PFSK-1 (cell line): ENCODE results near the gene DOHH. TPM values are rescaled to one million over a fixed set of nuclear protein-coding genes. Genes with fewer than 3 reads are reported as not detected.

ENCODE experiments used
- FOXP2 ChIP-seq: optimal IDR thresholded peaks from 2 replicates; pipeline ENCODE3; 2011; ENCODE audit warnings: borderline replicate concordance, control low read depth, inconsistent platforms; ENCODE audit not compliant: insufficient read depth; ENCODE audit errors: extremely low read length, extremely low read depth
- POLR2AphosphoS5 ChIP-seq: IDR thresholded peaks from 2 replicates; pipeline ENCODE4 v1.6.1; 2012; ENCODE audit warnings: low read depth, mild to moderate bottlenecking, control low read depth, low read length, moderate library complexity
- REST ChIP-seq, 2 experiments: IDR thresholded peaks; 2 replicates each; pipeline versions ENCODE4 v1.6.1 to v1.8.0; 2011 to 2012; ENCODE audit warnings: low read depth in 2 of 2, low read length in 2 of 2, control low read depth in 1 of 2, inconsistent platforms in 1 of 2, mild to moderate bottlenecking in 1 of 2, moderate library complexity in 1 of 2; ENCODE audit not compliant: insufficient read depth in 1 of 2
- SIN3A ChIP-seq: IDR thresholded peaks from 2 replicates; pipeline ENCODE4 v1.6.1; 2012; ENCODE audit warnings: mild to moderate bottlenecking, low read length, moderate library complexity, borderline replicate concordance; ENCODE audit not compliant: insufficient read depth
- TAF1 ChIP-seq: IDR thresholded peaks from 2 replicates; pipeline ENCODE4 v1.6.1; 2012; ENCODE audit warnings: low read length, control low read depth, borderline replicate concordance; ENCODE audit not compliant: insufficient read depth
- polyA plus RNA-seq: library from polyadenylated mRNA; unstranded; fragments of >200 nt; gene quantifications from one replicate; pipeline ENCODE4 v1.2.1, GENCODE V29; 2012; ENCODE audit warnings: low read depth, missing spikeins; ENCODE audit not compliant: insufficient read length

DOHH gene
- polyA plus RNA-seq, result 62.5 TPM

DNA sequence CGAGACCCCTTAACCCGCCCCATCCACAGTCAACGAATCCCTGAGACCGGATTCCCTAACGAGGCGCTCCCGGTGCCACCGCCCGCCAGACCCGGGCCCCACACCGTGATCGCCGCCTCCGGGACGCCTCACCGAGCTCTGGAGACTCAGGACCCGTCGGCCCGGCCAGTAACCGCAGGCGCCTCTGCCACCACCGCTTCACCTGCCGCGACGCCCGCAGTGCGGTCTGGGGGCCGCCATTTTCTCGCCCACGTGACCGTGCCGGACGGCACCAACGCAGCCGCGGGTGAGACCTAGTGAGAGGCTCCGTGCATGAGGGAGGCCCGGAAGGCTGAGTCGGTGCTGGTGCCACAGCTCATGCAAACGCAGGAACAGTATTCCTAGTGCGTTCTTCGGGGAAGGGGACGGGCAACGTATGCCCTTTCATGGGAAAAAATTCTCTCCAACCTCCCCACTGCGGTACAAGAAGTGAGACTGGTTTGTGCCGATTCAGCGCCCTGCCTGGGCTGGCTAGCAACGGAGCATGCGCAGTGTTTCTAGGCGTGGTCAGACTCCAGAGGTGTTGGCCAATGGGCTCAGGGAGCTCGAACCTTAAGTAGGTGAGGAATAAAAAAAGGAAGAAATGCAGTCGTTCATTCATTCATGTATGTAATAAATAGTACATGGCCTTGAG is at the start of gene DOHH:
Gene DOHH, minus strand, starts transcription at position 246 of the 673 bp plus-strand sequence. CDS start 3,860 bp downstream, outside the sequence.
- peak; percentile 70; the same call in 1 of the 2 replicates for TF ChIP-seq SIN3A
- TF ChIP-seq FOXP2, result peak; percentile 71
- peak; percentile 69; the same call in 1 of the 2 replicates for TF ChIP-seq POLR2AphosphoS5
- peak; percentile 59 to 73; a peak in 3 of 4 replicates for TF ChIP-seq REST (IDR thresholded peaks at IDR 0.05; ENCODE audit: insufficient read depth in 1 of 2, low read depth in 2 of 2, low read length in 2 of 2)
- TF ChIP-seq TAF1, result peak; percentile 99

DNA sequence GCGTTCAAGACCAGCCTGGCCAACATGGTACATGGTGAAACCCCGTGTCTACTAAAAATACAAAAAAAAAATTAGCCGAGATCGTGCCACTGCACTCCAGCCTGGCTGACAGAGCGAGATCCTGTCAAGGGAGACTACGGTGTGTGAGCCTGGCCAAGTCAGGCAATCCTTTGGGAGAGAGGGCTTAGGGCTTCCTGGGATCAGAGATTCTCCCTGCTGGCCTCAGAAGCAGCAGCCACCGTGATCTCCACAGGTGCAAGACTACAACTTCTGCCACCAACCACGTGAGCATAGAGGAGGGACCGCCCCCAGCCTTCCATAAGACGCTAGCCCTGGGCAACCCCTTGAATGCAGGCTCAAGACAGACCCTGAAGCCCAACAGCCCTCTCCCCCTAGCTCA is 49.3 kb upstream of the DOHH start:
- TF ChIP-seq SIN3A (no peak), TAF1 (no peak), POLR2AphosphoS5 (no peak), FOXP2 (no peak), REST (IDR thresholded peaks at IDR 0.05; ENCODE audit: insufficient read depth in 1 of 2, low read depth in 2 of 2, low read length in 2 of 2) (no peak)

DNA sequence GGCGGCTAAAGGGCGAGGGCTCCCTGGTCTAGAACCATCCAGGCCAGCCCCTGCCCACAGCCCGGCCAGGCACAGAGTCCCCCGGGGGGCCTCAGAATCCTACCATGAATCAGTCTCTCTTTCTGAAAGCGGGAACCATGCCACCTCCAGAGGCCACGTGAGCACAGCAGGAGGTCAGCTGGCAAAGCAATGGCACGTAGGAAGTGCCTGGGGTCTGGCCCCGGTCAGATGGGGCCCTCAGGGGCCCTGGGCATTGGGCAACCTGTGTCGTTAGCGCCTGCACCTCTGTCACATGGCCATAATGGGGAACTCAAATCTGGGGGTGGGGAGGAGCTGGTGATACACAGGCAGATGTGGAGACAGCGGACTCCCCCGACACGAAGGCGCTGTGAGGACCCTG is 48.1 kb upstream of the DOHH start:
- TF ChIP-seq POLR2AphosphoS5, result no peak

DNA sequence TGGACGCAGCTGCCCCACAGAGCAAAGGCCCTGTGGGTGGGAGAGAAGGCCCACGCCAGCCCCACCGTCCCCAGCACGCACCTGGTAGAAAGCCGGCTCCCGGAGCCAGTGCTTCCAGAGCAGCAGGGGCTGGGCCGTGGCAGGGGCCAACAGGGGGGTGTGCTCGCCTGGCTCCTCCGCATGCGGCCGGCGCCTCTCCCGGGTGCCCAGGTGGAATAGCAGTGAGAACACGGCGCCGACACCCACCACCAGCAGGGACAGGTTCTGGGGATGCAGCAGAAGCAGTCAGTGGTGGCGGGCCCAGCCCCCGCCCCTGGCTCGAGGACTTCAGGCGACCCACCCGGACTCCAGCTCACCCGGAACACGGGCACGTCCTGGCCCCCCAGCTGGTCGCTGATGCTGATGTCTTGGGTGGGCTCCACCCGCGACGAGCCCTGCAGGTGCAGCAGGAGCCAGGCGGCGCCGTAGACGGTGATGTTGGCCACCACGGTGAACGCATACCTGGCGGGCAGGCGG is 47.4 kb upstream of the DOHH start:
- TF ChIP-seq REST (IDR thresholded peaks at IDR 0.05; ENCODE audit: insufficient read depth in 1 of 2, low read depth in 2 of 2, low read length in 2 of 2) (no peak), SIN3A (no peak), POLR2AphosphoS5 (no peak), FOXP2 (no peak), TAF1 (no peak)

DNA sequence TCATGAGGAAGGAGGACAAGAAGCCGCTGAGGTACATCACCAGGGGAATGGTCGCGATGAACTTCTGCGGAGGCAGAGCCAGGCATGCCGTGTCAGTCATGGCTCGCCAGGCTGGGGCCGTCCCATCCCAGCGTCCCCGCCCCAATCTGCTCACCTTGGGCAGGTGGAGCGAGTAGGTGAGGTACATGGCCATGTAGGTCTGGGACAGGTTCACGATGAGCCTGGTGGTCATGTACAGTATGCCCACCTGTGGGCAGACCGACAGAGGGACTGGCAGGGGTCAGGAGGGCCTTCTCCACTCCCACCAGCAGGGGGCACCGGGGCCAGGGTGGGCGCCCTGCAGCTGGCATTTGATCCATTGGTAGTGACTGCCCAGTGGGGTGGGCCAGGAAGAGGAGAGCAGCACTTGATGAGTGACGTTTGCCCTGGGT is 46.8 kb upstream of the DOHH start:
- TF ChIP-seq SIN3A, result no peak
- TF ChIP-seq REST (IDR thresholded peaks at IDR 0.05; ENCODE audit: insufficient read depth in 1 of 2, low read depth in 2 of 2, low read length in 2 of 2), result no peak
- peak; percentile 34 for TF ChIP-seq FOXP2
